Coronary artery (tissue), 2 donors: ENCODE measurements around the gene COX8A.
A peak's percentile ranks its signal among the peaks of the same experiment; 100 is the strongest.

Experiments
- DNase-seq: peaks from one replicate; pipeline ENCODE4 v3.0.0-alpha.2; 2017; ENCODE audit warnings: low spot score
- H3K27ac ChIP-seq, 2 donors: fragments of 200-600 bp; sonication (generic); one replicate each; pipeline ENCODE4 v1.5.1; 2016 to 2019
- H3K4me3 ChIP-seq: fragments of 200-600 bp; sonication (generic); 2 replicates; pipeline ENCODE4 v1.5.1; 2016; ENCODE audit warnings: mild to moderate bottlenecking, moderate library complexity
- TF ChIP-seq, protein P1 (sequence below): fragments of 200-600 bp; sonication (generic); IDR thresholded peaks from one replicate; pipeline ENCODE4 v1.5.1; 2019; ENCODE audit warnings: antibody characterized with exemption

Gene COX8A, protein sequence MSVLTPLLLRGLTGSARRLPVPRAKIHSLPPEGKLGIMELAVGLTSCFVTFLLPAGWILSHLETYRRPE

GRCh38 chr11:63974259-63975143 lies at the start of gene COX8A:
COX8A (plus strand) TSS chr11:63974620; CDS start chr11:63974681, 61 bp downstream.
- Histone ChIP-seq H3K4me3 (peak within 1 kb of the TSS; percentile 97), H3K27ac (peak within 1 kb of the TSS; percentile 94 to 99)
- TF ChIP-seq, protein P1, sequence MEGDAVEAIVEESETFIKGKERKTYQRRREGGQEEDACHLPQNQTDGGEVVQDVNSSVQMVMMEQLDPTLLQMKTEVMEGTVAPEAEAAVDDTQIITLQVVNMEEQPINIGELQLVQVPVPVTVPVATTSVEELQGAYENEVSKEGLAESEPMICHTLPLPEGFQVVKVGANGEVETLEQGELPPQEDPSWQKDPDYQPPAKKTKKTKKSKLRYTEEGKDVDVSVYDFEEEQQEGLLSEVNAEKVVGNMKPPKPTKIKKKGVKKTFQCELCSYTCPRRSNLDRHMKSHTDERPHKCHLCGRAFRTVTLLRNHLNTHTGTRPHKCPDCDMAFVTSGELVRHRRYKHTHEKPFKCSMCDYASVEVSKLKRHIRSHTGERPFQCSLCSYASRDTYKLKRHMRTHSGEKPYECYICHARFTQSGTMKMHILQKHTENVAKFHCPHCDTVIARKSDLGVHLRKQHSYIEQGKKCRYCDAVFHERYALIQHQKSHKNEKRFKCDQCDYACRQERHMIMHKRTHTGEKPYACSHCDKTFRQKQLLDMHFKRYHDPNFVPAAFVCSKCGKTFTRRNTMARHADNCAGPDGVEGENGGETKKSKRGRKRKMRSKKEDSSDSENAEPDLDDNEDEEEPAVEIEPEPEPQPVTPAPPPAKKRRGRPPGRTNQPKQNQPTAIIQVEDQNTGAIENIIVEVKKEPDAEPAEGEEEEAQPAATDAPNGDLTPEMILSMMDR: no peak
- peak; percentile 99 for DNase-seq

GRCh38 chr11:63929616-63930015 lies 44.8 kb upstream of the COX8A start:
- no peak for DNase-seq
- no peak overlapping the region for H3K4me3 ChIP-seq
- H3K27ac ChIP-seq: no peak overlapping the region
- TF ChIP-seq, protein P1: no peak

- Histone ChIP-seq H3K4me3 (no peak overlapping the region), H3K27ac (no peak overlapping the region)
- DNase-seq: no peak
- TF ChIP-seq, protein P1: no peak
Observed at GRCh38 chr11:63931045-63931444, 43.4 kb upstream of the COX8A start.

GRCh38 chr11:63931876-63932275 lies 42.5 kb upstream of the COX8A start:
- DNase-seq: no peak
- no peak overlapping the region for H3K27ac ChIP-seq
- H3K4me3 ChIP-seq: no peak overlapping the region
- TF ChIP-seq, protein P1: no peak

- DNase-seq: no peak
- no peak overlapping the region for H3K4me3 ChIP-seq
- H3K27ac ChIP-seq: no peak overlapping the region
- TF ChIP-seq, protein P1: no peak
Observed at GRCh38 chr11:63933459-63933858, 41.0 kb upstream of the COX8A start.

DNA sequence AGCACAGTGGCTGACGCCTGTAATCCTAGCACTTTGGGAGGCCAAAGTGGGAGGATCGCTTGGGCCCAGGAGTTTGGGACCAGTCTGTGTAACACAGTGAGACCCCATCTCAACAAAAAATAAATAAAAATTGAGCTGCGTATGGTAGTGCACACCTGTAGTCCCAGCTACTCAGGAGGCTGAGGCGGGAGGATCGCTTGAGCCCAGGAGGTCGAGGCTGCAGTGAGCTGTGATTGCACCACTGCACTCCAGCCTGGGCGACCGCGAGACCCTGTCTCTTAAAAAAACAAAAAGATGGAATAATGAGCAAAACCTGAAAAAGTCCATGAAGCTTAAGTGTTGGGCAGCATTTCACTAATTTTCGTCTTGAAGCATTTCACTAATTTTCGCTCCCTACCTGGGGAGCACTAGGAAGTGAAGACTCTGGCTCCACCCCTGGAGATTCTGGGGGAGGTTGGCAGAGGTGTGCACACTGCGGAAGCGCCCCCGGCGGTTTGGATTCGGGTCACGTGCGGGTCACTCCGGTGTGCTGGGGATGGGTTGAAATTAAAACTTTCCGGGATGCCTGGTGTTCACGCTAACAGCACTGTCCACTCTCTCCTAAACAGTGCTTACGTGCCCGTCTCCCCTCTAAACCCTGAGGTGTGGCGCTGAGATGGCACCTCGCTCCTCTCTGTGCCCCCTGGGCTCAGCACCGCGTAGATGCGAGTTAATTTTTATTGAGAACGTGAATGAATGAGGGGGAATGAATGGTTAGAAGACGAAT lies 36.5 kb upstream of the COX8A start:
- peak overlapping the region; percentile 38 to 86 for H3K27ac ChIP-seq

More for the DNA sequence above, 36.5 kb upstream of the COX8A start:
- DNase-seq: no peak
- H3K4me3 ChIP-seq: peak overlapping the region; percentile 91
- TF ChIP-seq, protein P1: no peak
